ENCODE results near the gene CALML5. TPM values are rescaled to one million over a fixed set of nuclear protein-coding genes. Genes with fewer than 3 reads are reported as not detected.

CALML5 gene, protein sequence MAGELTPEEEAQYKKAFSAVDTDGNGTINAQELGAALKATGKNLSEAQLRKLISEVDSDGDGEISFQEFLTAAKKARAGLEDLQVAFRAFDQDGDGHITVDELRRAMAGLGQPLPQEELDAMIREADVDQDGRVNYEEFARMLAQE
- polyA plus RNA-seq (2013, experiment 1 of 2), result not detected
- polyA plus RNA-seq (2013, experiment 2 of 2), result not detected

GRCh38 chr10:5499493-5500140 is at the start of gene CALML5:
CALML5 (minus strand) TSS chr10:5499570; CDS start chr10:5499438, 132 bp downstream.
- H3K9ac ChIP-seq (ENCODE audit: low read depth, low read length), result no peak within 1 kb of the TSS
- H3K27me3 ChIP-seq (ENCODE audit: insufficient read depth, low read length), result no peaks in the 10 kb centered on the region
- no peak within 1 kb of the TSS for H3K27ac ChIP-seq (ENCODE audit: low read depth, low read length)
- H3K4me3 ChIP-seq (ENCODE audit: low read length), result no peak within 1 kb of the TSS
- H3K4me1 ChIP-seq (ENCODE audit: insufficient read depth, low read length), result no peaks in the 10 kb centered on the region
- WGBS, result 87% methylated on average over 10 of the region's 10 CpGs
- H3K36me3 ChIP-seq (ENCODE audit: insufficient read depth, low read length), result no peaks in the 10 kb centered on the region
- no peaks in the 10 kb centered on the region for H3K9me3 ChIP-seq (ENCODE audit: insufficient read depth, low read depth, low read length)

DNA sequence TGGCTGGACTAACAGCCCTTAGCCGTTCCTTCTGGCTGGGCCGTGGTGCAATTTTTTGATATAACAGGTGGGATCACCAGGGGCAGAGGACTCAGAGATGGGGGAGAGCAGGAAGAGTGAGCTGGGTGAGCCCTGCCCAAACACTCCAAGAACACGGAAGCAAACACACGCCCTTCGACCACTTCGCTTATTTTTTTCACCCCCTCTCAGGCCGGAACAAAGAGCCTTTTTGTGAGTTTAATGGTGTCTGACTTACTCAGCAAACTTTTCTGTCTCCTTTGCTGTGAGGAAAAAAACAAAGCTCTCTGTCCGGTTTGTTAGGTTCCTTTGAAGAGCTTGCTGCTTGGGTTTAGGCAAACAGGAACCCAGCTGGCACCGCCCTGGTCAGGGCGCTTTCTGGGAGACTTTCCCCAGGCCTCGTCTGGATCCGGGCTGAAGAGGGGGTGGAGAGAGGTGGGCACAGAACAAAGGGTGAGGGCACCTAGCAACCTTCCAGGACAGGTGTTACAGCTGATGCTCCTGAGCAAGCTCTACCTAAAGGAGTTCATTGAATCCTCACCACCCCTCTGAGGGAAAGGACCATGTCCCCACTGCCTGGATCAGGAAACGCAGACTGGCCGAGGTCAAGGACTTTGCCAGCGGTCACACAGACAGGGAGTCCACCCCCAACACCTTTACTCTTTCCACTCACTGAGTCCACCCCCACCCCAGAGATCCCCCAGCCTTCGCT is 48.7 kb upstream of the CALML5 start:
- Histone ChIP-seq H3K9me3 (ENCODE audit: insufficient read depth, low read depth, low read length) (peaks cover 12% of the 10 kb centered on the region), H3K4me1 (ENCODE audit: insufficient read depth, low read length) (no peaks in the 10 kb centered on the region), H3K36me3 (ENCODE audit: insufficient read depth, low read length) (no peaks in the 10 kb centered on the region), H3K9ac (ENCODE audit: low read depth, low read length) (no peak overlapping the region), H3K4me3 (ENCODE audit: low read length) (no peak overlapping the region), H3K27me3 (ENCODE audit: insufficient read depth, low read length) (no peaks in the 10 kb centered on the region), H3K27ac (ENCODE audit: low read depth, low read length) (no peak overlapping the region)
- 88% methylated on average over 16 of the region's 16 CpGs for WGBS

- Histone ChIP-seq H3K4me3 (ENCODE audit: low read length) (no peak overlapping the region), H3K4me1 (ENCODE audit: insufficient read depth, low read length) (no peaks in the 10 kb centered on the region), H3K27me3 (ENCODE audit: insufficient read depth, low read length) (no peaks in the 10 kb centered on the region), H3K9ac (ENCODE audit: low read depth, low read length) (no peak overlapping the region), H3K27ac (ENCODE audit: low read depth, low read length) (no peak overlapping the region), H3K9me3 (ENCODE audit: insufficient read depth, low read depth, low read length) (peaks cover 17% of the 10 kb centered on the region), H3K36me3 (ENCODE audit: insufficient read depth, low read length) (no peaks in the 10 kb centered on the region)
- WGBS, result 96% methylated on average over 4 of the region's 4 CpGs
Observed at GRCh38 chr10:5547681-5547930, 48.2 kb upstream of the CALML5 start.

- peaks cover 22% of the 10 kb centered on the region for H3K9me3 ChIP-seq (ENCODE audit: insufficient read depth, low read depth, low read length)
- no peaks in the 10 kb centered on the region for H3K4me1 ChIP-seq (ENCODE audit: insufficient read depth, low read length)
- no peak overlapping the region for H3K9ac ChIP-seq (ENCODE audit: low read depth, low read length)
- H3K36me3 ChIP-seq (ENCODE audit: insufficient read depth, low read length), result no peaks in the 10 kb centered on the region
- H3K27ac ChIP-seq (ENCODE audit: low read depth, low read length), result no peak overlapping the region
- no peaks in the 10 kb centered on the region for H3K27me3 ChIP-seq (ENCODE audit: insufficient read depth, low read length)
- WGBS, result 92% methylated on average over 7 of the region's 7 CpGs
- H3K4me3 ChIP-seq (ENCODE audit: low read length), result no peak overlapping the region
Observed at GRCh38 chr10:5546891-5547680, 47.7 kb upstream of the CALML5 start.

DNA sequence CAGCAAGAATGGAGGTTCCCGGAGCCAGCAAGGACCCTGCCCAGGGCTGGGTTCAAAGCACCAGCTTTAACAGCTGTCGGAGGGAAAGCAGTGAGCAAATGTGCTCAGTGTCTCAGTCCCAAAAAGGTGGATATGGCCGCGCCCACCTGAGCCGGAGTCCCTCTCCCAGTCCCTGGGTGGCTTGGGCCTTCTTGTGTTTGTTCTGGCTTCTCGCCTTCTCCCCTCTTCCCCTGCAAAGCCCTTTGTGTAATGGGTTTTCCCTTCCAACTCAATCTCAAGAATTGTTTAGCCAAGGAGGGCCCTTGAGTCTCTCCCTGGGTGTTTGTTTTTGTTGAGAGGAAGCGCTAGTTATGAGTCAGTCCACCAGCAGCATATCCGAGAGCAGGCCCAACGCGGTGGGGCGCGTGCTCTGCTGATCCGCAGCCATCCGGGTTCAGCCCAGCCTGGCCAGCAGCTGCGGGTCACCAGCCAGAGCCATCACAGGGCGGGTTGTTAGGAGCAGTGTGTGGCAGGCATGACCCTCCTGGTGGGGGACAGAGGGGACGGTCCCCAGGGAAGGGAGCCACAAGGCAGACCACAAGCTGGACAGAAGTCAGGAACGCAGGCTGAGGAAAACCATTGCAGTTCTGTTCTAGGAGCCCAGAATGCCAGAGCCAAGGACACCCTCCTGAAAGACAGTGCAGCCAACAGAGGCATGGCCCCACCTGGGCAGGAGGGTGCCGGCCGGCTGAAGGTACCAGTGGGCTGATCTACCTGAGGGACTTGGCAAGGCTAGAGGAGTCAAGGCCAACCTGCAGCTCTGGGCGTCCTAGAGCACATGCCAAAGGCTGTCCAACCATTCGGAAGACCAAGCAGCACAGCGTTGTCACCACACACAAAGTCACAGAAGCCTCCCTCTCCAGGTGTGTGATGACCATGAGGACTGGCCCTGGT is 46.7 kb upstream of the CALML5 start:
- H3K36me3 ChIP-seq (ENCODE audit: insufficient read depth, low read length), result no peaks in the 10 kb centered on the region
- H3K27me3 ChIP-seq (ENCODE audit: insufficient read depth, low read length), result no peaks in the 10 kb centered on the region
- H3K4me3 ChIP-seq (ENCODE audit: low read length), result no peak overlapping the region
- H3K27ac ChIP-seq (ENCODE audit: low read depth, low read length), result no peak overlapping the region
- H3K9ac ChIP-seq (ENCODE audit: low read depth, low read length), result no peak overlapping the region
- H3K4me1 ChIP-seq (ENCODE audit: insufficient read depth, low read length), result no peaks in the 10 kb centered on the region
- peaks cover 31% of the 10 kb centered on the region for H3K9me3 ChIP-seq (ENCODE audit: insufficient read depth, low read depth, low read length)
- WGBS, result 92% methylated on average over 23 of the region's 23 CpGs

GRCh38 chr10:5545426-5545777 is 46.0 kb upstream of the CALML5 start:
- WGBS, result 94% methylated on average over 2 of the region's 2 CpGs
- no peaks in the 10 kb centered on the region for H3K36me3 ChIP-seq (ENCODE audit: insufficient read depth, low read length)
- no peak overlapping the region for H3K4me3 ChIP-seq (ENCODE audit: low read length)
- no peaks in the 10 kb centered on the region for H3K4me1 ChIP-seq (ENCODE audit: insufficient read depth, low read length)
- no peak overlapping the region for H3K27ac ChIP-seq (ENCODE audit: low read depth, low read length)
- no peaks in the 10 kb centered on the region for H3K27me3 ChIP-seq (ENCODE audit: insufficient read depth, low read length)
- H3K9ac ChIP-seq (ENCODE audit: low read depth, low read length), result no peak overlapping the region
- peaks cover 32% of the 10 kb centered on the region for H3K9me3 ChIP-seq (ENCODE audit: insufficient read depth, low read depth, low read length)

DNA sequence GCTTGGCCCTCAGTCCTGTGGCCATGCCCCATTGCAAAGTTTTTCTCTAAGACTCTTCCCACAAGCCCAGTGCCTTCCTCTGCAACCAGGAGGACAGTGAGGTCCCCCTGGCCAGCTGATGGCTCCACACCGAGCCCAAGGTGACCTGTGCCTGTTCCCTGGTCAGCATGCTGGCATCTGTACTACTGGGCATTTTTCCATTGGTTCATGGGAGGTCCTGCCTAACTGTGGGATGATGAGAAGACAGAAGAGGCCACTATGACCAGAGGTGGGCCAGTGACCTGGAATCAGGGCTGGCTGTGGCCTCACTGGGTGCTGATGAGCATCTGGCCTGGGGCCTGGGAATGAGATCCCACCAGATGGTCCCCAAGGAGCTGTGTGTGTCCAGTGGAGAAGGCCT is 45.6 kb upstream of the CALML5 start:
- Histone ChIP-seq H3K36me3 (ENCODE audit: insufficient read depth, low read length) (no peaks in the 10 kb centered on the region), H3K27me3 (ENCODE audit: insufficient read depth, low read length) (no peaks in the 10 kb centered on the region), H3K9ac (ENCODE audit: low read depth, low read length) (no peak overlapping the region), H3K4me1 (ENCODE audit: insufficient read depth, low read length) (no peaks in the 10 kb centered on the region), H3K9me3 (ENCODE audit: insufficient read depth, low read depth, low read length) (peaks cover 32% of the 10 kb centered on the region), H3K27ac (ENCODE audit: low read depth, low read length) (no peak overlapping the region), H3K4me3 (ENCODE audit: low read length) (no peak overlapping the region)
- WGBS, result 94% methylated on average over 1 of the region's 1 CpG

DNA sequence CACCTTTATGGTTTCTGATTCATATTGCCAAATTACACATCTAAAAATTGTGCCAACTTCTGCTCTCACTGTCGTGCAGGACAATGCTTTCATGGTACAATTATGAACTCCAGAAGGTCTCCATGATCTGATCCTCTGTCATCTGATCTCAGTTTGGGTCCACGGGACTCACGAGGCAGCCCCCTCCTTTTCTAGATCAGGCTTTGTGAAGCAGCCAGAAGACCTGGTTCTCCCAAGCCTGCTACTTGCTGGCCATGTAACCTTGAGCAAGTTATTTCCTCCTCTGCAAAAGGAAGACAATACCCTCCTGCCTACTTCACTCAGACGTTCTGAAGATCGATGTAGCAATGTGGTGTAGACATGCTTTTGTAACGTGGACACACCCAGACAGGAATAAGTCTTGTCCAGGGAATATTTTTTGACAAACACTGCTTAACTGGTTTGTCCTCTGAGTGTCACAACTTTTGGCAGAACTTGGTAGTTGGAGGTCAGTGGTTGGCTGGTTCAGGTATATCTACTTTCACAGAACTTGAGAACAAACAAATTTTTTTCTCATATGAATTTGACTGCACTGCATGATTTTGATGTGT is 44.9 kb upstream of the CALML5 start:
- no peaks in the 10 kb centered on the region for H3K27me3 ChIP-seq (ENCODE audit: insufficient read depth, low read length)
- H3K4me1 ChIP-seq (ENCODE audit: insufficient read depth, low read length), result no peaks in the 10 kb centered on the region
- no peak overlapping the region for H3K9ac ChIP-seq (ENCODE audit: low read depth, low read length)
- no peak overlapping the region for H3K4me3 ChIP-seq (ENCODE audit: low read length)
- H3K27ac ChIP-seq (ENCODE audit: low read depth, low read length), result no peak overlapping the region
- H3K36me3 ChIP-seq (ENCODE audit: insufficient read depth, low read length), result no peaks in the 10 kb centered on the region
- H3K9me3 ChIP-seq (ENCODE audit: insufficient read depth, low read depth, low read length), result peaks cover 32% of the 10 kb centered on the region
- 93% methylated on average over 6 of the region's 6 CpGs for WGBS

DNA sequence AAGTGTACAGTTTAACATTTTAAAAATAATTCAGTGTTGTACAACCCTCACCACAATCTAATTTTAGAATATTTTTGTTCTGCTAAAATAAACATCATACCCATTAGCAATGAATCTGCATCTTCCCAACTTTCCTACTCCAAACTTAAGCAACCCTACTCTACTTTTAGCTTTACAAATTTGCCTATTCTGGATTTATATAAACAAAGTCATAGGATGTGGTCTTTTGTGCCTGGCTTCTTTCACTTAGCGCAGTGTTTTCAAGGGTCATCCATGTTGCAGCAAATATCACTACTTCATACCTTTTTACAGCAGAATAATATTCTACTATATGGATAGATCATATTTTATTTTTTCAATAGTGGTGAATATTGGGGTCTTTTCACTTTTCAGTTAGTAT is 44.3 kb upstream of the CALML5 start:
- H3K9me3 ChIP-seq (ENCODE audit: insufficient read depth, low read depth, low read length), result peaks cover 32% of the 10 kb centered on the region
- H3K36me3 ChIP-seq (ENCODE audit: insufficient read depth, low read length), result no peaks in the 10 kb centered on the region
- no peaks in the 10 kb centered on the region; the same call in 1 of the 2 replicates for H3K4me1 ChIP-seq (ENCODE audit: insufficient read depth, low read length)
- H3K9ac ChIP-seq (ENCODE audit: low read depth, low read length), result no peak overlapping the region
- no peak overlapping the region for H3K27ac ChIP-seq (ENCODE audit: low read depth, low read length)
- no CpG with 5 or more reads among the region's 1 CpG for WGBS
- no peak overlapping the region for H3K4me3 ChIP-seq (ENCODE audit: low read length)
- no peaks in the 10 kb centered on the region for H3K27me3 ChIP-seq (ENCODE audit: insufficient read depth, low read length)

DNA sequence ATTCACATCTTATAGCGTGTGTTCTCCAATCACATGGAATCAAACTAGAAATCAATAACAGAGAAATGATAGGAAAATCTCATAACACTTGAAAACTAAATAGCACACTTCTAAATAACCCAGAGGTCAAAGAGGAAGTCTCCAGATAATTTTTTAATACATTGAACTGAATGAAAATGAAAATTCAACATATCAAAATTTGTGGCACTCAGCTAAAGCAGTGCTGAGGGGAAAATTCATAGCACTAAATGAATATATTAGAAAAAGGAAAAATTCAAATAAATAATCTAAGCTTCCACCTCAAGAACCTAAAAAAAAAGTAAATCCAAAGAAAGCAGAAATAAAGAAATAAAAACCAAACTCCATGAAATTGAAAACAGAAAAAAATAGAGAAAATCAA is 42.7 kb upstream of the CALML5 start:
- WGBS, result 100% methylated on average over 1 of the region's 1 CpG
- Histone ChIP-seq H3K9ac (ENCODE audit: low read depth, low read length) (no peak overlapping the region), H3K4me1 (ENCODE audit: insufficient read depth, low read length) (no peaks in the 10 kb centered on the region; the same call in 1 of the 2 replicates), H3K27ac (ENCODE audit: low read depth, low read length) (no peak overlapping the region), H3K27me3 (ENCODE audit: insufficient read depth, low read length) (no peaks in the 10 kb centered on the region), H3K4me3 (ENCODE audit: low read length) (no peak overlapping the region), H3K36me3 (ENCODE audit: insufficient read depth, low read length) (no peaks in the 10 kb centered on the region), H3K9me3 (ENCODE audit: insufficient read depth, low read depth, low read length) (peaks cover 32% of the 10 kb centered on the region)
